T1000 (cell line): ENCODE measurements around the gene TMEM247.
"Not testable (repeated sequence)": the region's sequence is repeated elsewhere in the genome, so short reads cannot be mapped to it uniquely, and the experiment has no call there.

ENCODE experiments used
- DNase-seq: peaks from one replicate; lab custom pipeline; 2025; ENCODE audit warnings: mixed read lengths; lab: John Stamatoyannopoulos, UW

The TMEM247 gene

DNA sequence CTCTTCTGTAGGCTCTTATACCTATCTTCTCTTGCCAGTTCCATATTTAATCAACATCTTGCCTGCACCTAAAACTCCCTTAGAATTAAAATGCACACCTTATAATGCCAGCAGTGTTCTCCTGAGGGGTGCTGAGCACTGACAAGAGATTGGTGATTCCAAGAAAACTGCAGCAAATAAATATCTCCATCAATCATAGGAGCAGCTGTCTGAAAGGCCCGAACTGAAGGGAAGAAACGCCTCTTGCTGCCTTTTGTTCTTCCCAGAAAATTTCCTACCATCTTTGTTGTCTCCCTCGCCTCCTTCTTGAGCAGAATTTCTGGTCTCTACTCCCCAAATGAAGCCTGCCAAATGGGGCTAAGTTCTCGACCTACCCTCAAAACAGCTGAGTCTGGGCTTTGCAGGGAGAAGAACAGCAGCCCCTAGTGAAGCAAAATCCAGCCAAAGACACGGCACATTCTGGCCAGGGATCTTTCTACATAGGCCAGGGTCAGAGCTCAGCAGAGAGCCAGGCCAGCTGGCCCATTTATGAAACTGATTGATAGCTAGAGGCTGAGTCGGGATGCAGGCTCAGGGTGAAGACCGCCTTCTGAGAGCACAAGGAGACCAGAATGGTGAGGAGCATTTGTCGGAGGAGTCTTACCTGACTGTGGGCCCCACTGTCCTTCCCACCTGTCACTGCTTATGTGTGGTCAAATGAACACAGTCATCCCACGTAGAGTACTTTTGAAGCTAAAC, 20.4 kb upstream of the TMEM247 start:
- no peak for DNase-seq

DNA sequence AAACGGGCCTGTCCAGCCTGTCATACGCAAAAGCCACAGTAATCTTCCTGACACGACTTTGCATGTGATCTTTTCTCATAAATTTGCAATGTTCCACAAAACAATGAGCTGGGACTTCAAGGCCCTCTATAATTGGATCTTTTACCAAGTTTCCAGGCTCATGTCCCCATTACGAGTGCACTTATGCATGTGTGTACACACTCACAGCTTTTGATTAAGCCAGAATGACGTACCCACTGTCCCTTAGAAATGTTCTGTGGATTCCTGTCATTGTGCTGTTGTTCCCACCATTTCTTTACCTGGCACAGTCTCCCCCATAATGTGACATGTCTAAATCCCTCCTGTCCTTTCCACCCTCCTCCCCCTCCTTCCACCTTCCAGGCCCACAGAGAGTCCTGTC, 19.7 kb upstream of the TMEM247 start:
- no peak for DNase-seq

DNA sequence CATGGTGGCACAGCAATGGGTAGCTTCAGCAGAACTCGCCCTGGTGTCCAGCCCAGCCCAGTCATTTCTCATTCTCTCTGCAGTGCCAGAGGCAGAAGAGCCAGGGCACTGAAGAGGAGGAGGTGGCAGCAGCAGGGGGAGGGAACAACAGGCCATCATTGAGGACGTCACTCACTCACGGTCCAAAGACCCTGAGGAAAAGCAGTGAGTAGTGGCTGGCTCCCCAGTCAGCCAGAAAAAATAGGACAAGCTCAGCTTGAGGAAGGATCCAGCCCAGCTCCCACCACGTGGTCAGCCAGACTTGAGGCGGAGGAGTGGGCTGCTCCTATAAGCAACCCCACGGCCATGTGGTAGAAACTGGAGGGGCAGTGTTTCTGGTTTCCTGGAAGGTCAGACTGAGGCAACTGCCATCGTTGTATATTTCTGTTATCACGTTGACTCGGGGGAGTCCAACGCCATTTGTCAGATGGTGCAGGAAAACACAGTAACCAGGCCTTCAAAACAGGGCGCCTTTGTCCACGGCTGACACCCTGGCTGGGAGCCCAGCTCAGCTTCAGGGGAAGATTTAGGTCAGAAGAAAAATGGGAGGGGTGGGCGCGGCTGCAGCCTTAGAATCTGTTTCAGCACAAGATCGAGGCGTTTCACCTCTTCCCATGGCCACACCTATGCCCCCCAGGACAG, 19.0 kb upstream of the TMEM247 start:
- no peak for DNase-seq

DNA sequence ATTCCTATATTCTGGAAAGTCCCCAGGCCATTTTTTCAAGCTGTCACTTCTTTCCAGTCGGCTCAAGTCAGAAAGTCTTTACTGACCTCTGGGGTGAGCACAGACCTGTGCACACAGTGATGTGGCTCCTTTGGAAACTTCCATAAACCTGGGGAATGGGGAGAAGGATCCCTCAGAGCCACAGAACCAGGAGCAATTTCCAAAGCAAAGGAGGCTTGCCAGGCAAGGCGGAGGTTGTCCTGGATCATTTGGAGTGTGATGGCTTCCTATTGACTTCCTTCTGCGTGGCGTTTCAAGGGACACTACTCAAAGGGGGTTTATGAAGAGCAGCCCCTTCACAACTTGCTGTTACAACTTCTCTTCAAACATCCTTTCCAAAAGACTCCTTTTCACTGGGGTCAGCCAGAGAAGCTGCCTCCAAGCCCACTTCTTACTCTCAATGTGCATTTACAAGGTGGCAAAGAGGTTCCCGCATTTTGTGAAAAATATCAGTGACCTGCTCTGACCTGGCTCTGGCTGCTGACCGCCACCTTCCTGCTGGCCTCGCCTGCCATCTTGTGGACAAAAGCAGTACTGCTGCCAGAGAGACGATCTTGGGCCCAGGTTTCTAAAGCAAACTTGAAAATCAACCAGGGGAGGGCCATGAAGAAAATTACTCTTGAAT, 18.2 kb upstream of the TMEM247 start:
- DNase-seq = peak; percentile 49

DNA sequence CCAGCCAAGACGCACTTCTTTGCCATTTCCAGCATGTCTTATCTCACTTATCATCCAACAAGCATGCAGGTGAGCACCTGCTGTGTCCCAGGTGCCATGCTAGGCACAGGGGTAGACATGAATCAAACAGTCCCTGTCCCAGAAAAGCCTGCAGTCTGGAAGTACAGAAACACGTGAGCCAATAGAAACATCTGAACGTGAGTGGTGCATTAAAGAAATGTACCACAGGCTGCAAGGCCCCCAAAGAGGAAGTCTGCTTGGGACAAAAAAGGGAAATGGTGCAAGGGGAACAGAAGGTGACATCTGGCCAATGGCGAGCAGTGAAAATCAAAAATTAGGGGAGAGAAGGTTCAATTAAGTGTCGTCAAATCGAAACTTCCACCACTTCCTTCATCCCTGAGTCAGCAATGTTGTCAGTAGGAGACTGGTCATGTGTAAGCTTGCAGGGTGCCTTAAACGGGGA, 17.6 kb upstream of the TMEM247 start:
- DNase-seq = no peak

DNA sequence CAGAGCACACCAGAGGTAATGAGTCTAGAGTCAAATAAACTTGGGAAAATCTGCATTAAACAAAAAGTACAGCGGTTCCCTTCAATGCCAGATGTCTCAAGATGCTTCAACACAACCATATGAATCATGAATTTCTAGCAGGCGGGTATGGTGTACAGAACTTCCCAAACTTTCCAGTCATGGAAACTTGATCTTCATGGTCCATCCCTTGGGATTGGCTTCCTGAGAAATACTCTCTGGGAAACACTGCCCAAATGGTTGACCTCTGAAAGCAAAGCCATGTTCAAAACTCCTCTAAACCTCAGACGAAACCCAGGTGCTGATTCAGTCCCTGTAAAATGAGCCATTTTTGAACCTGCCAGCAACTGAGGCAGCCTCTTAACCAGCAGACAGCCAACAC, 16.4 kb upstream of the TMEM247 start:
- DNase-seq = no peak

DNA sequence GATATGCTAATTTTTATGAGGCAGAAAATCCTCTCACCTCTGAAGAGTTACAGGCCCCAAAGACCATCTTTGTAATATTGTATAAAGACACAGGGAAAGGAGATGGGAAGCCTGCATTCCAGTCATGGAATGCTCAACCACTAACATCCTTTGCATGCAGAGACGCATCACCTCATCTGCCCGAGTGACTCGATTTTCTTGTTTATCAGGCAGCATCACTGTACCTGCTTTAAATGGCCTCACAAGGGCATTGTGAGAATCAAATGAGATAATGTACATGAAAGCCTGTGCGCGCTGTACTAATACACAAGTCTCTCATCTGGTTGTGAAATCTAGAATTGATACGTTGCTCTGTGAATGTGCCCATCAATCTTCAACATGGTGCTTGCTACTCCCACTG, 10.2 kb upstream of the TMEM247 start:
- DNase-seq = no peak

DNA sequence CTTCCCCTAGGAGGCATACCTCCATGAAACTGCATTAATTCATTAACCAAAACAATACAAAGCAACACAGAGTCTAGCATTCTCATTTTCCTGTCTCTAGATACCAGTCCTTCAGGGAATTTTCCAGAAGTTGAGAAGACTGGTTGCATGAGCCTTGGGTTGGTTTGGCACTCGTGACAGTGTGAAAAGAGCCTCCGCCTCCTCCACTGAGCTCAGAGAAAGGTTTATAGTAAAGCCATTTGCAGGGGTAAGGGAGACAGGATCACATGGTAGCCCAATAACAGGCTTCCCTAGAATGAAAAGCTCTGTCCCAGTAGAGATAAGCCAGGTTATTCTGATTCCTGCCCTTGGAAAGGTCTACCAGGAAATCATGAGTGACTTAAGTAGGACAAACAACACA, 9.7 kb upstream of the TMEM247 start:
- no peak for DNase-seq

DNA sequence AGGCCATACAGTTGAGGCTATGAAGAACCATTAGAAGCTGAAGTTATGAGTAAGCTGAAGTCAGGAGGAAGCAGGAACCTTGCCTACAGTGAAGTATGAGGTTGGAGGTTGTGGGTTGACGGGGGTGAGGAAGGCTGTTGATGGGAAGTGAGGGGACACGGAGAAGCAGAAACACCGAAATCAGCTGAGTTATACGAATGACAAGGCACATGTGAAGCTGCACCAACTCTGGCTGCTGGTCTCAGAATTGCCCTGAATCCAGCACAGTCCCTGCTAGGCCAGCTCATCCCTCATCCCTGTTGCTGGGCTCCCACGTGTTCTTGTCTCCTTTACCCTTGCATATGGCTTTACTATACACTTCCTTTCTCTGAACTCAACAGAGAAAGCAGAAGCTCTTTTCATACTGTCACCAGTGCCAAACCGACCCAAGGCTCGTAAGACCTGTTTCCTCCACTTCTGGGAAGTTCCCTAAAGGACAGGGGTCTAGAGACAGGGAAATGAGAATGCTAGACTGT, 9.2 kb upstream of the TMEM247 start:
- DNase-seq = no peak

DNA sequence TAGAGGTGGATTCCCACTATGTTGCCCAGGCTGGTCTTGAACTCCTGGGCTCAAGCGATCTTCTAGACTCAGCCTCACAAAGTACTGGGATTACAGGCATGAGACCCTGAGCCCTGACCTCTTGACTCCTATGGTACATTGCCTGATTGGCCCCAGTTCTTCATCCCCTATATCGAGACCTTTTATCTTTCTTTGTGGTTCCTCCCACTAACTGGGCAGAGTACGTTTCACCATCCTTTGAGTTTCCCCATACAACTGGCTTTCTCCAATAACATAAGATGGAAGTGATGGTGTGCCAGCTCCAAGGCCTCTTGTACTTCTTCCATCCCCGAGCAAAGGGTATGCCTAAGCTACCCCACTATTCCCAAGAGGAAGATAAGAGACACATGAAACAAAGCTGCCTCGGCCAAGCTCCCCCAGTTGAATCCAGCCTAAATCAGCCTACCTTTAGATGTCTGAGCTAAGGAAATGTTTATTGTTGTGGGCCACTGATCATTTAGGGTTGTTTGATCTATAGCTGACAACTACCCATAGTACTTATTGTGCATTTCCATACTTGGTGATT, 8.3 kb upstream of the TMEM247 start:
- no peak for DNase-seq

DNA sequence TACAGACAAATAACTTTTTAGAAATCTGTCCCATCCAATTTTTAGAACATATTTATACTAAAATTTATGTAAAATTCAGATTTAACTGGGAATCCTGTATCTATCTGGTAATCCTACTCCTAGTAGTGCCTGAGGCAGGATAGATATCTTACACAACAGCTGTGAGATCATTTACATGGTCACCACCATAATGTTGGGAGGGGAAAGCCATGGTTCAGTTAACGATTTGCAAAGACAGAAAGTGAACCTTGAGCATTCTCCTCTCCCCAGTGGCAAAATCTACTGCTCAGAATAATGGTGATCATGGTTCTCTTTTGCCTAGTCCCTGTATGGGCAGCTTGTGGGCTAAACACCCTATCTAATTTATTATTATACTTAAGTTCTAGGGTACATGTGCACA, 7.7 kb upstream of the TMEM247 start:
- no peak for DNase-seq

DNA sequence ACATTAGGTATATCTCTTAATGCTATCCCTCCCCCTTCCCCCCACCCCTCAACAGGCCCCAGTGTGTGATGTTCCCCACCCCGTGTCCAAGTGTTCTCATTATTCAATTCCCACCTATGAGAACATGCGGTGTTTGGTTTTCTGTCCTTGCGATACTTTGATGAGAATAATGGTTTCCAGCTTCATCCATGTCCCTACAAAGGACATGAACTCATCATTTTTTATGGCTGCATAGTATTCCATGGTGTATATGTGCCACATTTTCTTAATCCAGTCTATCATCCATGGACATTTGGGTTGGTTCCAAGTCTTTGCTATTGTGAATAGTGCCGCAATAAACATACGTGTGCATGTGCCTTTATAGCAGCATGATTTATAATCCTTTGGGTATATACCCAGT, 7.2 kb upstream of the TMEM247 start:
- not testable (repeated sequence) for DNase-seq

DNA sequence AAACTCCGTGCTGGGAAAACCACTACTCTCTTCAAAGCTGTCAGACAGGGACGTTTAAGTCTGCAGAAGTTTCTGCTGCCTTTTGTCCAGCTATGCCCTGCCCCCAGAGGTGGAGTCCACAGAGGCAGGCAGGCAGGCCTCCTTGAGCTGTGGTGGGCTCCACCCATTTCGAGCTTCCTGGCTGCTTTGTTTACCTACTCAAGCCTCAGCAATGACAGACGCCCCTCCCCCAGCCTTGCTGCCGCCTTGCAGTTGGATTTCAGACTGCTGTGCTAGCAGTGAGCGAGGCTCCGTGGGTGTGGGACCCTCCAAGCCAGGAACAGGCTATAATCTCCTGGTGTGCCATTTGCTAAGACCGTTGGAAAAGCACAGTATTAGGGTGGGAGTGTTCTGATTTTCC, 1.9 kb upstream of the TMEM247 start:
- DNase-seq = not testable (repeated sequence)

DNA sequence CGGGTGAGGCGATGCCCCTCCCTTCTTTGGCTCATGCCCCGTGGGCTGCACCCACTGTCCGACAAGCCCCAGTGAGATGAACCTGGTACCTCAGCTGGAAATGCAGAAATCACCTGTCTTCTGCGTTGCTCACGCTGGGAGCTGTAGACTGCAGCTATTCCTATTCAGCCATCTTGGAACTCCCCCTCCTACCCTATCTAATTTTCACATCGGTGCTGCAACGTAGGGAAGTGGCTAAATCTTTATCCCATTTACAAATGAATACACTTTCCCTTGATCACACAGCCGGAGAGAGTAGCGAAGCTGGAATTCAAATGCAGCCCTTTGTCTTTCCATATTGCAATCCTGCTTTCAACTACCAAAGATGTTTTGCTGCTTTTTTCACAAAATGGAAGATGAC, 1.4 kb upstream of the TMEM247 start:
- DNase-seq = no peak

DNA sequence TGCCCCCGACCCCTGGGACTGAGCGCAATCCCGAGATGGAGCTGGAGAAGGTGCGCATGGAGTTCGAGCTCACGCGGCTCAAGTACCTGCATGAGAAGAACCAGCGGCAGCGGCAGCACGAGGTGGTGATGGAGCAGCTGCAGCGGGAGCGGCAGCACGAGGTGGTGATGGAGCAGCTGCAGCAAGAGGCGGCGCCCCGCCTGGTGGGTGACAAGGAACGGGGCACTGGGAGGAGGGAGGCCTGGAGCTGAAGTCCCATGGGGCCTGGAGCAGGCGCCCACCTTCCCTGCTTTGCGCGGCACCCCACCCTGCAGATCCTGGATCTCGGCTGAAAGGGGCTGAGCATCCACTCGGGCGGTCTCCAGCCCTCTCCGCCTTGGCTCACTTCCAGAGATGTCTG, 1.2 kb downstream of the TMEM247 start:
- DNase-seq = no peak

DNA sequence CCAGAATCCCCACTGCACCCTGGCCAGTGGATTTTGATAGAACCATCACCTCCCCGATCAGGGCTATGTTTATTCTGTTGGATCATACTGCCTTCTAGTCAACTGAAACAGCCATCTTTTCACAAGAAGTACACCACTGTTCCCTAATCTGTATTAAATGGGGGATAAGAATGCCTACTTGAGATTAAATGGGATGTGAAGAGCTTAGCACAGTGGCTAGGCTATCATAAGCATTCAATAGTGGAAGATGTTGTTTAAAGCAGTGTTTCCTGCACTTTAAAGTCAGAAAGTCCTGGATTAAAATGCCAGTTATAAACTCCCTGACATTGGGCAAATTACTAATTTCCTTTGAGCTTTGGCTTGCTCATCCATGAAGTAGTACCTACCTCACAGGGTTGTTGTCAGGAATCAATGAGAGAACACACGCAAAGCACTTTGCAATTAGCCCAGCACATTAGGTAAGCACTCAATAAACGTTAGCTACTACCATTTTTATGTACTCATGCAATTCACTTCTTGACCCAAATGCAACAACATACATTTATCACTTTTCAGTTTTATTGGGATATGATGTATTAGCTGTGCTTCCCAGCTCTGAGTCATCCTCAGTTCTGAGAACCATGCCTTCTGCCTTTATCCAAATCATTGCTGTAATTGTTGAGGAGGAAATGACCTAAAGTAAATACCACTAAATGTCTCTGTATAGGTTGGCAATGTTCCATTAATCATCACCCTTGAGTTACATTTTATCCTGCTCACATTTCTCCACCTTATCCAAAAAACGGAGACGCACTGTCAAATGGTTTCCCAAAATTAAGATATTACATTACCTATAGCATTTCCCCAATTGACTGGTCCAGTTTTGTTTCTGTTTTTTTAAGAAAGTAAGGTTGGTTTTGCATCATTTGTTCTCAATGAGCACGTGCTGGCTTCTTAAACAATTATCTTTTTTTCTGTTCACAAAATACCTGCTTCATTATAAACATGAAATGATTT, 2.1 kb downstream of the TMEM247 start:
- peak; percentile 29 for DNase-seq

DNA sequence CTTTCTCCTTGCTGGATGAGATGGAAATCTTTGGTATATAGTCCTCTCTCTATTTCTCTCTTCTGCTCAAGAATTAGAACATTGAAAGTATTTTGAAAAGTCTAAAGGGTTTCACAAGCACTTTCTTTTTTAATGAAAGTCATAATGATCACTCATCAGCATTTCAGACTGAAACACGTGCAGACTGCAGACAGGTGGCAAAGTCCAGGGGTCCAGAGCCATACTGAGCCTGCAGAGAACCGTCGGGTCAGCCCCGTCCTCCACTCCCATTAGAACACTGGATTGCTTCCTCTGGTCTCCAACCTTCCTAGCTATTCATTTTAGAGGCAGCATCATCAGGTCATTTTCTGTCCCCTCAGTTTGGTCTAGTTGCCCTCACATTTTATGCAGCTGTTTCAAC, 3.1 kb downstream of the TMEM247 start:
- no peak for DNase-seq

DNA sequence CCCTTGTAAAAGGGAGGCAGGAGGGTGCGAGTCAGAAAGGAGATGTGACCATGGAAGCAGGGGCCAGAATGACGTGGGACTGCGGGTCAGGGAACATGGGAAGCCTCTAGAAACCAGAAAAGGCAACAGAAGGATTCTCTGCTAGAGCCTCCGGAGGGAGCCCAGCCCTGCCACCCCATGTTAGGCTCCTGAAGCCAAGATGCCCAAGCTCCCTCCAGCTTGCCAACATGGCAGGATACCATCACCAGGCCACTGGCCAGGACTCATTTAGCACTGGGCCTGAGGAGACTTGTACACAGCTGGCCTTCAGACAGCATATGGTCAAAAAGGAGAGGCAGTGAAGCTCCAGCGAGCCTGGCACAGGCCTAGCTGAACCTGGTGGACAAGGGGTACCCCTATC, 5.6 kb downstream of the TMEM247 start:
- DNase-seq = no peak

DNA sequence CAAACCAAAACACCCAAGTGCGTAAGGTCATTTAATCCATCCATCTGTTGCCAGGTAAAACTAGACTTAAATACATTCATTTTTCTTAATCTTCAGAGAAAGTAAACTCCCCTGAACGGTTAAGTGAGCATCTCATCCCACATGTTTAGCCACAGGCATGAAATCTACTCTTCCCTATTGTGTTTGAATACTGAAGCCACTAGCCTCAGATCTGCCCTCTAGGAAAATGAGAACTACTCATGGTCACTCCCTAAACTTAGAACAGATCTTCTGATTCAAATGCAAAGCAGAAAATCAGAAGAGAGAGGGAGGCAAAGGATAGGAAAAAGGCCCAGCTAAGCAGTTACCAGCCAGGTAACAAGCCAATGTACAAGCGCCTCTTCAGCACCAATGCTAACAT, 7.1 kb downstream of the TMEM247 start:
- no peak for DNase-seq

DNA sequence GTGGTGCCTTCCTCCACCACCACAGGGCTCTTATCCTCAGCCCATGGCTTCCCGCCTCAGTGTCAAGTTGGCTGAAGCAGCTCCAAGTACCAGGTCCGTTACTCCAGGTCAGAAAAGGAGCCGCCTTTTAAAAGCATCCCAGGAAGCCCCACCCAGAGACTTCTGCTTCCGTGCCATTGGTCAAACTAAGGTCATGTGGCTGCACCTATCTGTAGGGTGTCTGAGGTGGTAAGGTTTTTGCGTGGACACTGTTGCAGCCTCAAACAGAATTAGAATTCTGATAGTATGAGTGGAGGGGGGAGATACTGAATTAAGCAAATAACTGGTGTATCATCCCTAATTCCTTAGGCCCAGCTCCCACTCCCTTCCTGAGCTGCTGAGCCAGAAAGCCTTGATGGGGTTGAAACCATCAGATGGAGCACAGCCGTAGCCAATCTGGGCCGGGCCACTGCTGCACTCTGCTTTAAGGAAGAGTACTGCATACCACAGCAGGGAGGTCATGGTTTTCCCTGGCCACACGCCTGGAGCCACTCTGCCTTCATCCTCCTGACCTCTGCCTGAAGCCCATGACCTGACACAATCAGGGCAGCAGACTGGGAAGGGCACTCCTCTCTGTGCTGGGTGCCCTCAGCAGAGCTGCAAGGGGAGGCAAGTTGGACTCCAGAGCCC, 8.4 kb downstream of the TMEM247 start:
- peak; percentile 32 for DNase-seq

DNA sequence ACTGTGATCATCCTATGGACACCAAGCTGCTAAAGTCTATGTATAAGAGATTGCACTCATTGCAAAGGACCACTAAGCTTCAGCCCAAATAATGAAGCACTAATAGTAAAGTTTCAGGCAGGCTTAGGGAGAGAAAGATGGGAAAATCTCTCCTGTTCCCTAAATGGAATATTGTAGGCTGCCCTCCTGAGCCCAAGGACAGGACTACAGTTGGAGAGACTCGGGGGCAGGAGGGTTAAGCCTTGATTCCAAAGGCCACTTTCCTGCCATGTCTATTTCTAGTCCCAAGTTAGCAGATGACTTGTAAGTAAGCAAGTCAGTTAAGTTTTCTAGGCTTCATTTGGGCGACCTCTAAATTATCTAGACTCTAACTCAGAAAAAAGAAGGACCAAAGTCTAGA, 9.0 kb downstream of the TMEM247 start:
- DNase-seq = no peak
